HG02588 (cell line): ENCODE results near the gene JMJD6.
"Not testable (repeated sequence)": the region's sequence is repeated elsewhere in the genome, so short reads cannot be mapped to it uniquely, and the experiment has no call there.

Experiments
- ATAC-seq: cut with Tn5 transposase; IDR thresholded peaks from one replicate; pipeline ENCODE4 v1.9.1; 2021; ENCODE audit warnings: mild to moderate bottlenecking, moderate library complexity; ENCODE audit not compliant: unreplicated experiment

Gene JMJD6

GRCh38 chr17:76718516-76718915, 7.9 kb downstream of the JMJD6 start:
- no peak for ATAC-seq

GRCh38 chr17:76716839-76717215, 9.6 kb downstream of the JMJD6 start:
- ATAC-seq = no peak

- no peak for ATAC-seq
Observed at GRCh38 chr17:76716146-76716838, 10.1 kb downstream of the JMJD6 start.

GRCh38 chr17:76715496-76715830, 10.9 kb downstream of the JMJD6 start:
- ATAC-seq = no peak

- ATAC-seq = no peak
Observed at GRCh38 chr17:76714822-76715495, 11.4 kb downstream of the JMJD6 start.

- no peak for ATAC-seq
Observed at GRCh38 chr17:76714336-76714735, 12.1 kb downstream of the JMJD6 start.

- no peak for ATAC-seq
Observed at GRCh38 chr17:76713765-76714164, 12.6 kb downstream of the JMJD6 start.

- ATAC-seq = not testable (repeated sequence)
Observed at GRCh38 chr17:76712321-76712720, 14.1 kb downstream of the JMJD6 start.

- peak; percentile 47 for ATAC-seq
Observed at GRCh38 chr17:76710863-76711611, 15.4 kb downstream of the JMJD6 start, which contains the start of gene MXRA7. Gene MXRA7, minus strand, starts transcription at chr17:76710965. Its CDS starts 19 bp downstream, at chr17:76710946.

GRCh38 chr17:76709951-76710862, 16.2 kb downstream of the JMJD6 start:
- ATAC-seq = peak; percentile 23

- no peak for ATAC-seq
Observed at GRCh38 chr17:76709077-76709950, 17.1 kb downstream of the JMJD6 start.

- ATAC-seq = no peak
Observed at GRCh38 chr17:76707985-76708807, 18.2 kb downstream of the JMJD6 start.

- no peak for ATAC-seq
Observed at GRCh38 chr17:76706817-76707216, 19.6 kb downstream of the JMJD6 start.

GRCh38 chr17:76704805-76705204, 21.6 kb downstream of the JMJD6 start:
- no peak for ATAC-seq

- ATAC-seq = no peak
Observed at GRCh38 chr17:76702941-76703637, 23.3 kb downstream of the JMJD6 start.

GRCh38 chr17:76702076-76702475, 24.3 kb downstream of the JMJD6 start:
- ATAC-seq = no peak

- no peak for ATAC-seq
Observed at GRCh38 chr17:76701471-76701967, 24.9 kb downstream of the JMJD6 start.
